GM10847 (cell line): ENCODE results near the gene ZIC1.

Experiments
- POLR2A ChIP-seq: IDR thresholded peaks from 2 replicates; pipeline ENCODE4 v1.6.1; 2011; ENCODE audit not compliant: insufficient read length; ENCODE audit errors: extremely low read depth

Gene ZIC1

DNA sequence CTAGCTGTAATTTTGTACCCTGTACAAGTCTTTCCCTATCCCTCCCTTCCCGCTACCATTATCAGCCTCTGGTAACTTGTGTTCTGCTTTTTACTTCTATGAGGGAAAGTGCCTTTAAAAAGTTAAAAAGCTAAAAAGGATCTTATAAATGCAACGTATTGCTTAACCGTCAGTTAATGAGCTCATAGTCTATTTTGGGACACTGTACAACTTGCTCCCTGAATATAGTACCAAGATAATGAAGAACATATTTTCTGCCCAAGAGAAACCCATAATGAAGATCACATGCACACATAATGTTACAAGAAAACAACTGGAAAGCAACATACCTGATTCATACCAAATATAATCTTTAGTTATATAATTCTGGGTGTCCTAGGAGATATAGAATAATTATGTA lies 22.6 kb downstream of the ZIC1 start:
- no peak for TF ChIP-seq POLR2A

DNA sequence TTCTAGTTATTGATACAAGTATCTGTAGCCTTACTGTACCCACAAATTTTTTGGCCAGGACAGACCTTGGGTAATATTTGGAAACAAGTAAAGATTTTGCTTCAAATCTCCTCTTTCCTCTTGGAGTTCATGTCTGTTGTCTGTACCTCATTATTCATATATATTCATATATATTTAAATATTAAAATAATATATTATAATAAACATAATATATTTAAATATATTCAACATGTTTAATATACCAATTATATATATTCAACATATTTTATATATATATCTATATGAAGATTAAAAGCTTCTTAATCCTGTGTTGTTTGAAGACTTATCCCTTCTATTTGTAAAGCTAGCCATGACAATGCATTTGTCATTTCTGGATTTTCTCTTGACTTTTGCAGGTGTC lies 38.1 kb downstream of the ZIC1 start:
- TF ChIP-seq POLR2A, result no peak

DNA sequence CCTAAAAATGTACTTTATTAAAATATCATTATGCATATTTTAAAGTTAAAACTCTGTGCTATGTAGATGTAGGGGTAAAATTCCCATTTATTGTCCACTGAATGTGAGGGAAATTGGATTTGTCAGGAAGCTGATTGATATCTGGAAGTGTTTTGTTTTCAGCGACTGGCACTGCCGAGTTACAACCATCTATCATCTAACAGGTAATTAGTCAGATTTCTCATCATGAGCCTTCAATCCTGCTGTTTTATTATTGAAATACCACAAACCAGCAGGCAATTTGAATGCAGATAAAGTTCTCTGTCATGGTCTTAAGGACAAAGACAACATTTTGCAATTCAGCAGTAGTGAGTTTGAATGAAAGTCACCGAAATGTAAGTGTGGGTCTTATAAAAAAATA lies 40.5 kb downstream of the ZIC1 start:
- no peak for TF ChIP-seq POLR2A

DNA sequence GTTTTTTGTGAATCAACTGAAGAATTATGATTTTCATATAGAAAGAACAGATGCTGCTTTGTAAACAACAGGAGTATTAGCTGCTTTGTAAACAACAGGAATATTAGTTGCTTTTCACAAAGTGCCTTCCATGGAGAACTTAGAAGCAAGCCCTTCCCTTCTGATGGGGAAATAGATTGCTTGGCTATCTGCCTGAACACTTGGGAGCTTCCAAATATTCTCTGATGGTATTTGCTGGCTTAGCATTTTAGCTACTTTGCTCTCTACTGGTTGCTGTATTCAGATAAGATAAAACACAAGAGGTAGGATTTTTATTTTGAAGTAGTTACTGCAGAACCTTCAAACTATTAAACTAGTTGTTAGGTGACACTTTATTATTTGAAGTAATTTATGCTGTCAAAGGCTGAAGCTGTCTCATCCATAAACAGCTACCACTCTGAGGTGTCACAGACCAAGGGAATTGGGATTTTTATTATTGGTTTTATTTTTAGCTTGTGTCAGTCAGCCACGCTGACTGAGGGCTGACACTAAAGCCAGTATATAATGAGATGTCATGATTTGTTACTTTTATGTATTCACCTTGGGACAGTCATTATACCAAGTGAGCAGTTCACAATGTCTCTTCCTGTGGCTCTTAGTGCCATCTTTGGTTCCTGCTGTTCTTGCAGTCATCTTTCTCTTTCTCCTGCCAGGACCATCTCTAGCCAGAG lies 50.0 kb downstream of the ZIC1 start:
- TF ChIP-seq POLR2A, result no peak

DNA sequence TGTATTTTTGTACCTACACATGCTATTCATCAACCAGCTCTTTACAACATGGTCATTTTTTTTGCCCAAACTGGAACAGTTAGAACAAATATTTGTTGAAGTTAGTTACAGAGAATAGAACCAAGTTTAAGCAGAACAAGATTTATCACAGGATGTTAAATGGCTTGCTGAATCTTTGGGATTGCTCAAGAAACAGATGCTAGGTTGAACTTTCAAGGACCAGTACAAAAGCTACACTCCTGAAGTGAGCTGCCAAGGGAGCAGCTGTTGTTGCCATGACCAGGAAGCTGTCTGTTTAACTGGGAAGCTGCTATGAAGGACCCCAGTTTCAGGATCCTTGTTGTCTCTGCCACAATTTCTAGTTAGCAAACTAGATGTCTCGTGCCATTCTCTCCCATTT lies 53.7 kb downstream of the ZIC1 start:
- no peak for TF ChIP-seq POLR2A
